Neural progenitor cell (in vitro differentiated cells): ENCODE results near the gene SUSD2.

Experiments used
- CTCF ChIP-seq: fragments of 200-600 bp; sonication (generic); IDR thresholded peaks from 2 replicates; pipeline ENCODE4 v1.5.1; 2017; ENCODE audit warnings: antibody characterized with exemption, mild to moderate bottlenecking
- EZH2 ChIP-seq: fragments of 200-600 bp; sonication (generic); IDR thresholded peaks from 2 replicates; pipeline ENCODE4 v1.6.1; 2017; ENCODE audit warnings: antibody characterized with exemption, mild to moderate bottlenecking, moderate library complexity
- EZH2phosphoT487 ChIP-seq: fragments of 200-600 bp; sonication (generic); IDR thresholded peaks from 2 replicates; pipeline ENCODE4 v1.6.1; 2017; ENCODE audit warnings: antibody characterized with exemption

GRCh38 chr22:24156913-24157821 lies 24.1 kb upstream of the SUSD2 start:
- TF ChIP-seq CTCF (peak; percentile 82), EZH2 (no peak), EZH2phosphoT487 (peak; percentile 11)
